Measurements from ENCODE around the gene GDI2.

The GDI2 gene

DNA sequence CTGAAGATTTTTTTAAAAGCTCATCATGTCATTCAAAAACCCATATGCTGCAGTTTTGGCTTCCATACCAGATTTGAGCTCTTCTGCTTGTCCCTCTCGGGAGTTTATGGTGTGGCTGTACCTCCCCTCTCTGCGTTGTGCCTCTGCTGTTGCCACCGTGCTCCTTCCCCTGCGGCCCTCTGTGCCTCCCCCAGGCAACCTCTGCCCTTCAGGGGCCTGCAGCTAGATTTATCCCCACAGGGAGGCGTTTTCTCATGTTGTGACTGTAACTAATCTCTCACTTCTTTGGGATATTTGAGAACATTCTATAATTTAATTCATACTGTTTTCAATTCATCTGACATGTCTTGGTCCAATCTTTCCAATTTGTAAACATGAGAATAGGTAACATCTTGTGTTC, 75.9 kb downstream of the GDI2 start:
- DNase-seq = no peak

DNA sequence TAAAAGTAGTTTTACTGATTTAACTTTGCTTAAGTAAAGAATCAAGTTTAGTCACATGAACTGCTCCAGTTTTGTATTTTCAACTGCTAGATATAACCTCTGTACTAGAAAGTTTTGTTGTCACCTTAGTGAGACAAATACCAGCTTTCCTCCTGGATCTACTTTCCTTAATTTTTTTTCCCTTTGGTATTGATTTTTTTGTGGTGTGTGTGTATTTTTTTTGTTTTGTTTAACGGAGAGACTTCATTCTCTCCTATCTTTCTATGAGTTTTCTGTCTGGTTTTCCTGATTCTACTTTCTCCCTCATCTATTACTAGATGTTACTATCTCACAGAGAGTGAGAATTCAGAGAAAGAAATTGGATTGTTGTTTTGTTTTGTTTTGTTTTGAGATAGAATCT, 76.6 kb downstream of the GDI2 start:
- DNase-seq = no peak

DNA sequence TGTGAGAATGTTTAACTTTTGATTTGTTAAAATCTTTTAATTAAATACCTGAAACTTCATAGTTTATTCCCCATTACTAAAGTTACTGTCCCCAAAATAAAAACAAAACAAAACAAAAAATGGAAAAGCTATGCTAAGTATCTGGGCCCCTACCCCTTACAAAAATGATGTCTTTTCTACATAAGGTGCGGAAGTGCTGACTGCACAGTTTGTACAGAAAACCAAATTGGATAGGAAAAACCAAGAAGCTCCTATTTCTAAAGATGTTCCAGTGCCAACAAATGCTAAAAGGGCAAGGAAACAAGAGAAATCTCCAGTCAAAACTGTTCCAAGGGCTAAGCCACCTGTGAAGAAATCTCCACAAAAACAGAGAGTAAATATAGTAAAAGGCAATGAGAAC, 78.1 kb downstream of the GDI2 start:
- DNase-seq = no peak

DNA sequence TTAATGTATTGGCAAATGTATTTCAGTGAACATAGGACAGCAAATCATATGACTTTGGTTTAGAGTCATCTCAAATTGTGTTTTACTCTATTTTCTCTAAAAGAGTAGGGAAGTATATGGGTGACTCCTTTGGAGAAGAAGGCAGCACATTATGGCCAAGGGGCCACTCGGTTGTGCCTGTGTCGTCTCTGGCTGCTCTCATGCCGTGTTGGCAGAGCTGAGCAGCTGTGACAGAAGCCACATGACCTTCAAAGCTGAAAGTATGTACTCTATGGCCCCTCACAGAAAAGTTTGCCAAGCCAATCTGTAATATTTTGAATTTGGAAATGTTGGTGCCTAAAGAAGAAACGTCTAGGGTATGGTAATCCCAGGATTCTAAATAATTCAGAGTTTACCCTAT, 81.1 kb downstream of the GDI2 start:
- no peak for DNase-seq

DNA sequence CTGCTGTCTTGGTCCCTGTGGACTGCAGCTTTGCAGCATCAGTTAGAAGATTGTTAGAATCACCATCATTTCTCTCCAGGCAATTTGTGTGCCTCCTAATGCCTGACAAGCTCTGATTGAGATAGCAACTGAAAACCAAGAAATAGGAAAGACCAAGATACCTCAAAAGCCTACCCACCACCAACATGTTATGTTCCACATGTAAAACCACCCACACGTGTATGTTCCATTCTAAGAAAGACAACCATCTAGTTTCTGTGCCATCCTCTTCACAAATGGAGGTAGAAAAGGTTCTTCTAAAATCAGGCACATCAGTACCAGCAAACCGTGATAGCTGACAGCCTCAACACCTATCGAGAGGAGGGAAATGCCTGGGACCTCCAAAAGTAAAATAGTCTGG, 81.7 kb downstream of the GDI2 start:
- no peak for DNase-seq

DNA sequence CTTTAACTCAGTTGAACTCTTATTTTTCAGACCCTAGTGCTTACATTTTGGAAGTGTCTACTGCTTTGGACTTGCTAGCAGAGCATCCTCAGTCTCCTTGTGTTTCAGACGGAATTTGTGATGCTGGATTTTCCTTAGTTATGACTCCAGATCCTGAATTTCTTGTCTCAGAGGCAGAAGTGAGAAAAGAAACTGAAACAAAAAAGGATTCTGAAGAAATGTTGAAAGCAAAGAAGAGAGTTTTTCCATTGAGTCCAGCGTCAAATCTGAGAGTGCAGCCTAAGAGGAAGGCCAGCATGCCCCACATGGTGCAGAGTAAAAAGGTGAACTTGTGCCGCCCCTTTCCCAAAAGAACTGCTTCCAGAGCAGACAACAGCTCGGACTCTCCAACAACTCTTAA, 82.5 kb downstream of the GDI2 start:
- DNase-seq = peak; percentile 61

DNA sequence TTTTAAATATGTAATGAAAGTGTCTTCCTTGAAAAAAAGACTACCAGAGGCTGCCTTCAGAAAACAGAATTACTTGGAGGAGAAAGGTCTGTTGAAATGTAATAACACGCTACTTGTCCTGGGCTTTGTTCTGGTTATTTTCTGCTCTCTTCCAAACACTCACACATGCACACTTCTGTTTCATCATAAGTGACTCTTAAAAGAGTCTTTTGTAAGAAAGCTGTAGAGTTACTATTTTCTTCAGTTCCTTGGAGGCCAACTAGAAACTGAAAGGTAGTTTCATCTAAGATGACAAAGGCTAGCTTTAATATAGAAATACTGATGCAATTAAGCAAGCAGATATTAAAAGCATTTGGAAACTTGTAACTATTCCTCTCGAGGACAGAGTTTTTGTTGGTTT, 89.5 kb downstream of the GDI2 start:
- peak; percentile 73 for DNase-seq

DNA sequence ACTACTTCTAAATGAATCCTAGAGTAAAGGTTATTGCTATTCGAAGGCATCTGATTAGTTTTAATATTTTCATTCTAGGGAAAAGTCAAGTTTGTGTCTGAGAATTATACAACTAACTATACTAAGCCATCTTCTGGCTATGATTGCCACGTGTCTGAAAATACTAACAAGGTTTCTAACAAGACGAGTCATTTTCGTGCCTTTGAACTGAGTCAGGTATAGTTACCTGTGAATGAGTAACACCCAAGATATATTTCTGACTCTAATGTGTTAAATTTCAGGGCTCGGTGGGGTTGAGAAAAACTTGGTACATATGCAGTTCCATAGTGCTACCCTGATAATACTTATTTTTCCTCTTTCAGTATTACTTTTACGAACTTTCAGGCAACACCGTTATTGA, 93.1 kb downstream of the GDI2 start:
- no peak for DNase-seq

DNA sequence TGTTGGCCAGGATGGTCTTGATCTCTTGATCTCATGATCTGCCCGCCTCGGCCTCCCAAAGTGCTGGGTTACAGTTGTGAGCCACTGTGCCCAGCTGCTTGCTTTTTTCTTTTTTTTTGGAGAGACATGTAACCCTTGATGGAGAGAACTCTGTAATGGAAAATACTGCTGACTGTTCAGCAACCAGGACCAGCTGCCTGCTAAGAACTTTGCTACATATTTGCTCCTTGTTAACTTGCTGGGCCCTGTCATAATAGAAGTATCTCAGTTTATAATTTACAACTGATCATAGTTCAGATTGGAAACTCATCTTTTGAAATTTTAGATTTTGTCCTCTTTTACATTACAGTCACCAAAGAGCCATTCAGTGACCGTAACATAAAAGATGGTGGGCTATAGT, 93.7 kb downstream of the GDI2 start:
- DNase-seq = no peak
